IMR-90 (cell line): ENCODE results near the gene SOX8. TPM values are rescaled to one million over a fixed set of nuclear protein-coding genes. Genes with fewer than 3 reads are reported as not detected.

Experiments used
- ATAC-seq: fragments of 200-7000 bp; cut with Tn5 transposase; 2 replicates; pipeline ENCODE4 v1.9.1; 2020; ENCODE audit warnings: low read depth, mild to moderate bottlenecking, moderate library complexity
- BruUV-seq: library from RNA; stranded (reverse); fragments of 400-500 nt; replicated peaks from 2 replicates; lab custom pipeline; 2021; lab: Mats Ljungman, UMichigan
- CTCF ChIA-PET: fragments of 300-600 bp; formaldehyde crosslinking; extraction: SDS; loops from one replicate; lab custom pipeline; 2021; ENCODE audit warnings: antibody characterized with exemption; lab: Yijun Ruan, JAX
- POLR2A ChIA-PET: fragments of 300-600 bp; sonication (Branson Sonifier 250); formaldehyde crosslinking; loops from one replicate; lab custom pipeline; 2022; ENCODE audit warnings: antibody characterized with exemption; ENCODE audit not compliant: unreplicated experiment; lab: Charles Lee
- DNase-seq: peaks from one replicate; pipeline ENCODE4 v3.0.0; 2013
- H2AFZ ChIP-seq: replicated peaks from 2 replicates; pipeline ENCODE3; 2013; ENCODE audit warnings: low read length, mild to moderate bottlenecking; ENCODE audit not compliant: poor library complexity
- H2AK5ac ChIP-seq: 2 replicates; pipeline ENCODE4 v1.6.1; 2013; ENCODE audit warnings: low read depth, low read length, inconsistent platforms
- H2AK9ac ChIP-seq: replicated peaks from 2 replicates; pipeline ENCODE3; 2013; ENCODE audit warnings: mild to moderate bottlenecking, low read depth, low read length, moderate library complexity; ENCODE audit not compliant: poor library complexity
- H2BK120ac ChIP-seq: 2 replicates; pipeline ENCODE4 v1.6.1; 2013; ENCODE audit warnings: low read depth, low read length, inconsistent platforms
- H2BK15ac ChIP-seq: 3 replicates; pipeline ENCODE4 v1.6.1; 2013; ENCODE audit warnings: low read depth, low read length, inconsistent platforms
- H2BK20ac ChIP-seq: 2 replicates; pipeline ENCODE4 v1.6.1; 2013; ENCODE audit warnings: low read depth, mild to moderate bottlenecking, inconsistent platforms, low read length, moderate library complexity
- H2BK5ac ChIP-seq: 2 replicates; pipeline ENCODE4 v1.6.1; 2013; ENCODE audit warnings: mild to moderate bottlenecking, low read depth, low read length, inconsistent platforms; ENCODE audit not compliant: poor library complexity, severe bottlenecking
- H3K14ac ChIP-seq: replicated peaks from 2 replicates; pipeline ENCODE4 v1.6.1; 2013; ENCODE audit warnings: low read depth, low read length, inconsistent platforms
- H3K18ac ChIP-seq: 2 replicates; pipeline ENCODE4 v1.6.1; 2013; ENCODE audit warnings: low read depth, low read length, control low read depth
- H3K23ac ChIP-seq: 2 replicates; pipeline ENCODE4 v1.6.1; 2013; ENCODE audit warnings: low read depth, low read length, inconsistent platforms
- H3K27ac ChIP-seq: 2 replicates; pipeline ENCODE4 v1.5.1; 2013; ENCODE audit warnings: mild to moderate bottlenecking, control low read depth, low read length; ENCODE audit not compliant: insufficient read depth
- H3K27me3 ChIP-seq: 2 replicates; pipeline ENCODE4 v1.6.1; 2013; ENCODE audit warnings: low read length; ENCODE audit not compliant: control insufficient read depth, insufficient read depth
- H3K36me3 ChIP-seq: 2 replicates; pipeline ENCODE4 v1.6.1; 2013; ENCODE audit warnings: low read length, mixed read lengths; ENCODE audit not compliant: control insufficient read depth, insufficient read depth
- H3K4ac ChIP-seq: 2 replicates; pipeline ENCODE4 v1.6.1; 2013; ENCODE audit warnings: low read depth, low read length, inconsistent platforms
- H3K4me1 ChIP-seq: 2 replicates; pipeline ENCODE4 v1.6.1; 2013; ENCODE audit warnings: low read length, mixed read lengths; ENCODE audit not compliant: control insufficient read depth, insufficient read depth
- H3K4me2 ChIP-seq: 2 replicates; pipeline ENCODE4 v1.6.1; 2013; ENCODE audit warnings: low read depth, mild to moderate bottlenecking, control low read depth, low read length, moderate library complexity
- H3K4me3 ChIP-seq: 2 replicates; pipeline ENCODE4 v1.5.1; 2013; ENCODE audit warnings: low read depth, mild to moderate bottlenecking, control low read depth, low read length, moderate library complexity; ENCODE audit not compliant: insufficient read depth
- H3K56ac ChIP-seq: 2 replicates; pipeline ENCODE4 v1.6.1; 2013; ENCODE audit warnings: low read length, inconsistent platforms; ENCODE audit not compliant: insufficient read depth; ENCODE audit errors: extremely low read depth
- H3K79me1 ChIP-seq, 2 experiments: 2 replicates each; pipeline ENCODE4 v1.6.1; 2013; ENCODE audit warnings: low read length in 2 of 2, inconsistent platforms in 1 of 2, low read depth in 1 of 2
- H3K9ac ChIP-seq: 2 replicates; pipeline ENCODE4 v1.6.1; 2013; ENCODE audit warnings: low read depth, low read length, control low read depth
- H3K9me1 ChIP-seq: 2 replicates; pipeline ENCODE4 v1.6.1; 2013; ENCODE audit warnings: low read length, inconsistent platforms; ENCODE audit not compliant: insufficient read depth
- H3K9me3 ChIP-seq: 2 replicates; pipeline ENCODE4 v1.6.1; 2013; ENCODE audit warnings: low read length; ENCODE audit not compliant: control insufficient read depth, insufficient read depth
- H4K20me1 ChIP-seq: 2 replicates; pipeline ENCODE4 v1.6.1; 2013; ENCODE audit warnings: low read length, inconsistent platforms; ENCODE audit not compliant: insufficient read depth
- H4K5ac ChIP-seq: 2 replicates; pipeline ENCODE4 v1.6.1; 2013; ENCODE audit warnings: mild to moderate bottlenecking, low read depth, low read length, control low read depth
- H4K8ac ChIP-seq, 2 experiments: 2 replicates each; pipeline ENCODE4 v1.6.1; 2013; ENCODE audit warnings: low read depth in 2 of 2, low read length in 2 of 2, control low read depth in 1 of 2, inconsistent platforms in 1 of 2
- H4K91ac ChIP-seq: 2 replicates; pipeline ENCODE4 v1.6.1; 2013; ENCODE audit warnings: low read depth, low read length, inconsistent platforms; ENCODE audit not compliant: insufficient read depth
- BHLHE40 ChIP-seq: fragments of 150-350 bp; IDR thresholded peaks from 2 replicates; pipeline ENCODE4 v1.6.1; 2016; ENCODE audit warnings: mild to moderate bottlenecking, low read depth, low read length
- WGBS, 2 experiments: methylation state at CpG; one replicate each; pipeline versions ENCODE4 v1.1.5 to v1.1.7; 2013; ENCODE audit warnings: missing lambda C conversion rate in 2 of 2; ENCODE audit not compliant: insufficient read length in 1 of 2; ENCODE audit errors: extremely low coverage in 2 of 2; 5-methylcytosine and 5-hydroxymethylcytosine counted together
- dilution Hi-C: fragments of 300-500 bp; cut with HindIII; formaldehyde crosslinking; loops from one replicate; pipeline ENCODE4 v1.14.3; 2018; ENCODE audit warnings: low sequenced_read_pairs; ENCODE audit not compliant: unreplicated experiment
- in situ Hi-C: fragments of 300-500 bp; cut with MboI; formaldehyde crosslinking; loops from 3 replicates; pipeline ENCODE4 v1.14.3; 2019; ENCODE audit warnings: low sequenced_read_pairs, inconsistent platforms, mixed read lengths
- intact Hi-C: fragments of 100-400 bp; cut with micrococcal nuclease; formaldehyde crosslinking; loops from 2 replicates; pipeline ENCODE4 v1.10.0; 2022
- polyA plus RNA-seq, 3 experiments: library from polyadenylated mRNA; depleted of rRNA; stranded (reverse); fragments of >200 nt; gene quantifications; 2 replicates each; pipeline ENCODE4 v1.2.3, GENCODE V29; 2012; ENCODE audit warnings: low replicate concordance in 1 of 3
- total RNA-seq: library from RNA; depleted of rRNA; stranded (reverse); fragments of >200 nt; gene quantifications from 2 replicates; pipeline ENCODE4 v1.2.3, GENCODE V29; 2012

Gene SOX8
- total and polyA plus RNA-seq, 2 of the 4 experiments (the other 2 are of a cell fraction) = under 0.01 to 0.26 TPM

DNA sequence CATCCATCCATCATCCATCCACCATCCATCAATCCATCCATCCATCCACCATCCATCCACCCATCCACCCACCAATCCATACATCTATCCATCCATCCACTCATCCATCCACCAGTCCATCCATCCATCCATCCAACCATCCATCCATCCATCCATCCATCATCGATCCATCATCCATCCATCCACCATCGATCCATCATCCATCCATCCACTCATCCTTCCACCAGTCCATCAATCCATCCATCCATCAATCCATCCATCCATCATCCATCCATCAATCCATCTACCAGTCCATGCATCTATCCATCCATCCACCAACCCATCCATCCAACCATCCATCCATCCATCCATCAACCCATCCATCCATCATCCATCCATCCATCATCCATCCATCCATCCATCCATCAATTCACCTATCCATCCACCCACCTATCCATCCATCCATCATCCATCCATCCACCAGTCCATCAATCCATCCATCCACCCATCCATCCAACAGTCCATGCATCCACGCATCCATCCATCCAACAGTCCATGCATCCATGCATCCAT, 51.6 kb downstream of the SOX8 start:
- POLR2A ChIA-PET = no interaction called here
- no peak overlapping the region for H2BK15ac ChIP-seq
- no TSS peak for BruUV-seq
- H4K91ac ChIP-seq = no peak overlapping the region
- H2BK20ac ChIP-seq = no peak overlapping the region
- no peak overlapping the region for H3K14ac ChIP-seq
- no peak overlapping the region for H3K4me3 ChIP-seq
- no peak overlapping the region for H3K9ac ChIP-seq
- no peak for ATAC-seq
- no peak overlapping the region for H2BK120ac ChIP-seq
- H3K27me3 ChIP-seq = peaks cover 32% of the 10 kb centered on the region
- no peaks in the 10 kb centered on the region for H3K4me1 ChIP-seq
- no peak overlapping the region for H3K4me2 ChIP-seq
- 84 to 100% methylated on average over 2 to 3 of the region's 3 CpGs for WGBS, 2 experiments
- H3K79me1 ChIP-seq = no peaks in the 10 kb centered on the region
- H4K5ac ChIP-seq = no peak overlapping the region
- in situ Hi-C loops (no loop called here), dilution Hi-C loops (no loop called here), intact Hi-C loops (no loop called here)
- CTCF ChIA-PET = no interaction called here
- H2AK5ac ChIP-seq = no peak overlapping the region
- H3K18ac ChIP-seq = no peak overlapping the region
- no peak overlapping the region for H3K56ac ChIP-seq
- H3K9me1 ChIP-seq = no peaks in the 10 kb centered on the region
- H4K20me1 ChIP-seq = no peaks in the 10 kb centered on the region
- TF ChIP-seq BHLHE40 = no peak
- H3K23ac ChIP-seq = no peak overlapping the region
- no peak overlapping the region for H2AK9ac ChIP-seq
- no peak overlapping the region for H2AFZ ChIP-seq
- no peak overlapping the region for H3K27ac ChIP-seq
- peak overlapping the region; percentile 65 for H2BK5ac ChIP-seq
- no peaks in the 10 kb centered on the region for H3K36me3 ChIP-seq
- H4K8ac ChIP-seq = no peak overlapping the region
- H3K4ac ChIP-seq = no peak overlapping the region
- no peaks in the 10 kb centered on the region; the same call in 1 of the 2 replicates for H3K9me3 ChIP-seq
- no peak for DNase-seq
